Prostate gland (tissue), 2 donors: Measurements from ENCODE around the gene RAB9B.

Experiments
- CTCF ChIP-seq, 4 experiments: fragments of 200-600 bp in 2 of 4; fragments of 450-650 bp in 2 of 4; sonication (generic) in 2 of 4; IDR thresholded peaks; 1 replicate in 3 of 4; 2 replicates in 1 of 4; pipeline ENCODE4 v1.5.1; 2016 to 2019; ENCODE audit warnings: antibody characterized with exemption in 4 of 4, mild to moderate bottlenecking in 2 of 4, moderate library complexity in 2 of 4
- POLR2A ChIP-seq: fragments of 450-650 bp; IDR thresholded peaks from one replicate; pipeline ENCODE4 v1.6.1; 2016; ENCODE audit warnings: antibody characterized with exemption, mild to moderate bottlenecking

- TF ChIP-seq CTCF (IDR thresholded peaks at IDR 0.05) (no peak), POLR2A (no peak)
Measured at GRCh38 chrX:103879339-103879738, 47.3 kb upstream of the RAB9B start.
